Stimulated activated CD4-positive, alpha-beta T cell treated with anti-CD3 and anti-CD28 coated beads, Interleukin-12 subunit alpha, Interleukin-12 subunit beta, amount 100 ng/mL, for 4 hours (primary cell): ENCODE measurements around the gene LARP4B.
"Not testable (repeated sequence)": the region's sequence is repeated elsewhere in the genome, so short reads cannot be mapped to it uniquely, and the experiment has no call there.

Source experiments
- DNase-seq: peaks from one replicate; pipeline ENCODE4 v3.0.0-alpha.2; 2020

Gene LARP4B

DNA sequence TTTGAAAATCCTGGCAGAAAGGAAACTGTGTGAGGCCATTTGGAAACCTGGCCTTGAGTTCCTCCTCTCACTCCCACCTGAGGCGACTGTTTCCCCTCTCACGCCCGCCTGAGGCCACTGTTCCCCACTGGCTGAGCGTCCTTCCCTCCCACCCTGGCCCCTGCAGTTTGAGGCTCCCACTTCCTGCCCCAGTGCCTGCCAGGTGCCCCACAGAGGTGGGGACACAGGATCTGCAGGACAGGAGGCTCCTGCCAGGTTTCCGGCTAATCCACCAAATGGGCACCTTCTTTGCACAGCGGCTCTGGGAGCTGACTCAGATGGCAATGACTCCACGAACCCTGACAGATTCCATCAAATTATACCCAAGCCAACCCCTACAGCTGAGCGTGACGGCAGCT is 24.3 kb upstream of the LARP4B start:
- no peak for DNase-seq

DNA sequence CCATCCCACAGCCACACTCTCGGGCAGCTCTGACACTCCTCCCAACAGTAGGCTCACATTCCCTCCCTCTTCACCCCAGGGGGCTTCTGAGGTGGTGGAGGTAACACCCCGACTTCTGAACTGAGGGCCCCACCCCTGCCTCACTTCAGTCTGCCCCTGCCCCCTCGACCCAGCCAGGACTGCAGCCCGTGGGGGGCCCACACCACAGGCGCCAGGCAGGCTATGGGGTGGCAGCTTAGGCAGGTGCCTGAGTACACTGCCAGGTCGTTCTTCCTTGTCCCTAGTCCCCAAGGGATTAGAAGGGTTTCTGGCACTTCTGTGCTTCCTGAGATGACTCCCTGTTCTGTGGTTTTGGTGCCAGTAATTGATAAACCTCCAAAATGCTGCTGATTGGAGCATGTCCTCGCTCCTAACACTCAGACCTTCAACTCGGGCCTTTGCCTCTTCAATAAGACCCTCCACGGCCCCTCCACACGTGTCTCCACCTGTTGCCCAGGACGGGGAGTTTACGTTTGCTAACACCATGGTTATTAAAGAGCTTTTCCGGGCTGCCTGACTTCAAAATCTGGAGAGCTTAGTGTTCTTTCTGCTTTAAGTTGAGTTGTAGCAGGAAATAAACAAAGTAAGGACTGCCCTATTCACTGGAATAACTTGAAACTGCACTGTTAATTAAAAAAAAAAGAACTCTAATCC is 23.8 kb upstream of the LARP4B start:
- DNase-seq = no peak

DNA sequence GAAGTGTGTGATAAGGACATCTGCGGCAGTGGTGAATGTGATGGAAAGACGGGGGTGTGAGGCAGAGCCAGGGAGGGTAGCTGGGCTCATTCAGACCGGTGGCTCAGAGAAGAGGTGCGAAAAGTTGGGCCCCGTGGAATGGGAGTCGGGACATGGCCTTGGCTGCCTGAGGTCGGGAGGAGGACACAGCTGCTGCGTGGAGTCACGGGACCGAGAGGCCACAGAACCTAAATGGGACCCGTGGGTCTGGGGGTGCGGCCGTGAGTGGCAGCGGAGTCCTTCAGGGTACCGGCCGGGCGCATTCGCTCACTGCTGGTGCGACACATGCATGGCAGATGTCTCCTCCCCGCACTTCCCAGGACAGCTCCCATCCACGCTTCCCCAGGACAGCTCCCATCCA is 22.9 kb upstream of the LARP4B start:
- DNase-seq = no peak

DNA sequence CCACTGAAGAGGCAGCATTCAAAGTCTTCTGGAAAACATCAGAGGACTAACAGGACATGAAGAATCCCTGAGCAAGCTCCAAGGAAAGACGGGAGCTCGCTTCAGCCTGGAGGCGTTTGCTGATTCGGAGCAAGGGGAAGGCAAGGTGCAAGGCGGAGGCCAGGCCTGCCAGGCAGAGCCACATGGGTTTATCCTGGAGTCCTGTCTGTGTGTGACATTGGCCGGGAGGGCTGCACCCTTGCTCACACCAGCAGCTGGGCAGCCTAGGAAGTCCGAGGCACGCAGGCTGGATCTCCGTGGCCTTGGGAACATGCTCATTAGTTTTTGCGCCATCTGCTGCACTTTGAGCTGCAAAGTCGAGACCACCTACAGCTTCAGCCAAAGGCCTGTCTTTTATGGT is 22.3 kb upstream of the LARP4B start:
- no peak for DNase-seq

DNA sequence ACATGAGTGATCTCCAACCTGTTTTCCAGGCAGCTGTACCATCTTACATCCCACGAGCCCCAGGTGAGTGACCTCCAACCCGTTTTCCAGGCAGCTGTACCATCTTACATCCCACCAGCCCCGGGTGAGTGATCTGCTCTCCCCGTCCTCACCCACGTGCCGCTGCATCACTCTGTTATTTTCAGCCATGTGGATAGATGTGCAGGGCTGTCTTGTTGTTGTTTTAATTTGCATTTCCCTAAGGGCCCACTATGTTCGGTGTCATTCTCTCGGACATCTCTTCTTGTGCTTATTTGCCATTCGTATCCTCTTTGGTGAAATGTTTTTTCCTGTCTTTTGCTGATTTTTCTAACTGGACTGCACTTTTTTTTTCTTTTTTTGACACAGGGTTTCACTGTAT is 17.9 kb upstream of the LARP4B start:
- no peak for DNase-seq

DNA sequence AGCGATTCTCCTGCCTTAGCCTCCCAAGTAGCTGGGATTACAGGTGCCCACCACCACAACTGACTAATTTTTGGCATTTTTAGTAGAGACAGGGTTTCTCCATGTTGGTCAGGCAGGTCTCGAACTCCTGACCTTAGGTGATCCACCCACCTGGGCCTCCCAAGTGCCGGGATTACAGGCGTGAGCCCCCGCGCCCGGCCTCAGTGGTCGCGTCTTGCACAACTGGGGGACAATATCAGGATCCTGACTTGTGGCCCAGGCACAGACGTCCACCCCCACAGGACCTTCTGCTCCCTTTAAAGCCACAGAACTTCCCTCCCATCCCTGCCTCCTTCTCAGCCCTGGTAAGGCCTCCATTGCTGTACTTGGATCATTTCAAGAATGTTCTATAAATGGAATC is 16.8 kb upstream of the LARP4B start:
- no peak for DNase-seq

DNA sequence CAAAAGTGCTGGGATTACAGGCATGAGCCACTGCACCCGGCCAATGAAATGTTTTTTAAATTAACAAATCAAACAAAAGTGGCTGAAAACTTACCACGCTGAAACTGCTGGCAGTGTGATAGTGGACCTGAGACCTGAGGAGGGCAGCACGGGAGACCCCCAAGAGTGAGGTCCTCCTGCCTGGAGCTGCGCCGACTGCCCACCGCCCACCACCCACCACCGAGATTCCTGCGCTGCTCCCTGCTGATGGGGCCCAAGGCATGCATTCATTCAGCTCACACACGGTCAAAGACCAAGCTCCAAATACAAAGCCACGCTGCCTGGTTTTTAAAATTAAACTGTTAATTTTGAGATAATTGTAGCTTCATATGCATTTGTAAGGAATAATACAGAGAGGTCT is 16.4 kb upstream of the LARP4B start:
- DNase-seq = no peak

DNA sequence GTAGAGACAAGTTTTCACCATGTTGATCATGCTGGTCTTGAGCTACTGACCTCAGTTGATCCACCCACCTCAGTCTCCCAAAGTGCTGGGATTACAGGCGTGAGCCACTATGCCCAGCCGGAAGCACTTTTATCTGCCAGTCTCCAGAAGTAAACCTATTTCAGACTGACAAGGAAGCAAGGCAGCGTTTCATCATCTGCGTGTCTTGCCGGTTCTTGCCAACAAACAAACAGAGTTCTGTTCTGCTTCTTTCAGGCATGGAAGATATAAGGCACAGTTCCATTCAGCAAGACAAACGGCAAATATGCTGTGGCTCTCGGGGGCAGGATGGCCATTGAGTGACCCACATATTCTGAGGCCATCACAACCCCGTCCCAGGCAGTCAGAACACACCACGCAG is 15.5 kb upstream of the LARP4B start:
- no peak for DNase-seq

DNA sequence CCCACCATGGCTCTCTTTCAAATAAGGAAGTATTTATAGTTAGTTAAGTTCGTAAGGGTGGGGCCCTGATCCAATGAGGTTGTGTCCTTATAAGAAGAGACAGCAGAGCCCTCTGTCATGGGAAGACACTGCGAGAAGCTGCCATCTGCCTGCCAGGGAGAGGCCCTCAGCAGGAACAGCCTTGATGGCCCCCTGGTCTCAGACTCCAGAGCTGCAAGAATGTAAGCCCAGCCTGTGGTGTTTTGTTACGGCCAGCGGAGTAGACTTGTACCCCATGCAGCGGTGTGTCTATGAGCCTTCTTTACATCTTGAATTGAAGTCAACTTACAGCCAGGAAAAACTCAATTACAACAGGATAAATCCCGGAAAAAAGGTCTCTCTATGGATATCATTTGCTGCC is 14.3 kb upstream of the LARP4B start:
- DNase-seq = no peak

DNA sequence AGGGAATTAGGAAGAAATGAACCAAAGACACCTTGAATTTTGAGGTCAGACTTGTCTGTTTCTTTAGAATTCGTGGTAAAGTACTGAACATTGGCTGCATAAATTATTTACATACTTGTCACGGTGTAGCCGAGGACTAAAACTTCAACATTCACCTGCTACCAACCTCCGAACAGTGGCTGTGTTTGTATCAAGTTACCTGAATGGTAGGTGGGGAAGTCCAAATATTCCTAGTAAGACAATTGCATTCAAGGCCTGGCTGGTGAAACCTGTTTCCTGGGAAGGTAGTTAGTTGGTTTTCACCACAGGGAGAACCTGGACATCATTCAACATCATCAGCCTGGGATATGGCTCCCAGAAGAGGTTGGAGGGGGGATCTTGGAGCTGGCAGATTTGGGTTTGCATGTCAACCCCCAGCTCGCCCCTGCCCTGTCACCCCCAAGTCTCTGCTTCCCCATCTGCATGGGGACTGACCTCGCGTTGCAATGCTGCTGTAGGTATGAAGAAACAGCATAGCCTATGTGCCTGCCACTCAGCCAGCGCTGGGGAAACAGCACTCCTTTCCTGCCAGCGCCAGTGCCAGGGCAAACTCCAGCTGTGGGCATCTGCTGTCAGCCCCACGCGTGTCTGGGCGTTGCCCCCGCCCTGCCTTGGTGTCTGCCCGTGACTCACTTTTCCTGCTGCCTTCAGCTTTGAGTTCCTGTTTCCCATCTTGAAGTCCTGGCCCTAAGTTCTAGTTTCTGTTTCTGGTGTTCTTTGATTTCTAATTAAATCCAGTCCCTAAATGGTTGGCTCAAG is 12.7 kb upstream of the LARP4B start:
- no peak for DNase-seq

DNA sequence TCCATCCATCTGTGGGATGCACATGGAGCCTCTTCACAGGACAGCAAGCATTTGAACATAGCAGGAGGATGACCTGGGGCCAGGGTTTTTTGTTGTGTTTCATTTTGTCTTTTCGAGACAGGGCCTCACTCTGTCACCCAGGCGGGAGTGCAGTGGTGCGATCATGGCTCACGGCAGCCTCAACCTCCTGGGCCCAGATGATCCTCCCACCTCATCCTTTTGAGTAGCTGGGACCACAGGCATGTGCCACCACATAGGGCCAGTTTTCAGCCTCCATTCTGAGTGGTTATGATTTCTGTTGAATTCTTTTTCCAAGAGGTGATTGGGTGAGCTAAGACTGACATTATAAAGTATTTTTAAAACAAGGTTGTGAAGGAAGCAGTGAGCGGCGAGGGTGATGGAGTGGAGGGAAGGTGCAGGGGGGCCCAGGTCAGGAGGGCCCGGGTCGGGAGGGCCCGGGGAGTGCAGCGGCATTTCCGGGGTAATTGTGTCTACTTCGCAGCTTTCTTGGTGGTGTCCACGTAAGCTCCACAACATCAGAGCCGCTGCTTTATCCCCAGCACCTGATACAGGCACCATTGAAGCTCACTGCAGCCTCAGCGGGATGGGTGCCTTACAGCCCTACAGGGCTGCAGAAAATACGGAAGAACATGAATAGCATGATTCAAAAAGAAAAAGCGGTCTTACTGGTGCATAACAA is 12.0 kb upstream of the LARP4B start:
- no peak for DNase-seq

DNA sequence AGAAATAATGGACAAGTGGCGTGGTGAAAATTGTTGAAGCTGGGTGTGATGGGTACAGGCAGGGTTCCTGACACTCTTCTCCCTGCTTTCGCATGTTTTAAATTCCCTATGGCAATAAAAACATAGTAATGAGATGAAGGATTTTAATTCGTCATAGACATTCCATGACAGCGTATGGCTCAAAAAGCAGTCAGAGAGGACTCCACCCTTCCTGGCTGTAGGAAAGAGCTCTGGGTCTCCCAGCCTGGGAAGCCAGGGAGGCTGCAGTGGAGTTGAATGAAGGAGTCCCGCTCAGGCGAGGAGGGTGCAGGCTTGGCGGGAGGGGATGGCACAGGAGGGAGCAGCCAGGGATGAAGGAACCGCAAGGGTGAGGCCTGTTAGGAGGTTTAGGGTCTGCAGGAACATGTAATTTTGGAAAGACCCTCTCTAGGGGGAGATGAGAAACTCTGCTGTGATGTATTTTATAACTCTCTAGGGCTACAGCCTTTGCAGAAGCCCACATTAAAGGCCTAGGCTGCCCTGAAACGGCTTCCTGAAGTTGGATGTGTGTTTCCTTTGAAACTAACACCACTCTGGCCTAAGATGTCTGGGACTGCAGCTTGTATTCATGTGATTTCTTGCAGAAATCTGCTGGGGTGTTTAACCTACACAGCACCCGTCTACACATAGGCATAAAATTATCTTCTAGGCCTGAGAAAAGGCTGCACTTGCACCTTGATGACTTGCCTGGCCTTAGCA is 7.6 kb upstream of the LARP4B start:
- no peak for DNase-seq

DNA sequence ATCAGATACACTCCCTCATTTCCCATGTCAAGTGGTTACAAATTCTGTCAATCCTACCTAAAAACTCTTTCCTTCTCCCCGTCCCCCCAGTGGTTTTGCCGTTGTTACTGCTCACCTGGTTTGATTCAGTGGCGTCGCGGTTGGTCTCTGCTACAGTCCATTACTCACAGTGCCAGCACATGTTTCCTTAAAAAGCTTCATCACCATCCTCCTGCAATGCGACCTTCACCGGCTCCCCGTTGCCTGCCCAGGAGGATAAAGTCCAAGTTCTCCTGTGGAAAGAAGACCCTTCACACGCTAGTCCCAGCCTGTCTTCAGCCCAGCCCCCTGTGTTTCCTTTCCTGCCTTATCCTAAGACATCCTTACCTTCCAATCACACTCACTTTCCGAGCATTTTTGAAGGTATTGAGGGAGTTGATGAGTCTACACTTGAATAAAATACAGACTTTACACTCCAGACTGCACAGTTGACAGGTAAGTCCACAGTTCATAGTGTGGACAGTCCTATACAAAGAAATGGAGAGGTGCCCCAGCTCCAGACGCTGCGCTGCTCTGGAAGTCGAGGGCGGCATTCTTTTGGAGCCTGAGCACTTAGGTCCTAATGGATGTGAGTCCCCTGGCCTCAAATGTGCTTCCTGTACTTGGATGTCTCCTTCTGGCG is 3.4 kb upstream of the LARP4B start:
- no peak for DNase-seq

DNA sequence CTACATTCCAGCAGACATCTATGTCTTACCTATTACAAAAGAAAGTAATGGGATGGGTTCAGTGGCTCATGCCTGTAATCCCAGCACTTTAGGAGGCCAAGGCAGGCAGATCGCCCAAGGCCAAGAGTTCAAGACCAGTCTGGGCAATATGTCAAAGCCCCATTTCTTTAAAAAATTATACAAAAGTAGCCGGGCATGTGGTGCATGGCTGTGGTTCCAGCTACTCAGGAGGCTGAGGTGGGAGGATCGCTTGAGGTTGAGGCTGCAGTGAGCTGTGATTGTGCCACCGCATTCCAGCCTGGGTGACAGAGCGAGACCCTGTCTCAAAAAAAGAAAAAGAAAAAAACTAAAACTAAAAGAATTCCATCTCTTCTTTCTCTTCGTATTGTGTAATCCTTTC is 2.7 kb upstream of the LARP4B start:
- DNase-seq = not testable (repeated sequence)

DNA sequence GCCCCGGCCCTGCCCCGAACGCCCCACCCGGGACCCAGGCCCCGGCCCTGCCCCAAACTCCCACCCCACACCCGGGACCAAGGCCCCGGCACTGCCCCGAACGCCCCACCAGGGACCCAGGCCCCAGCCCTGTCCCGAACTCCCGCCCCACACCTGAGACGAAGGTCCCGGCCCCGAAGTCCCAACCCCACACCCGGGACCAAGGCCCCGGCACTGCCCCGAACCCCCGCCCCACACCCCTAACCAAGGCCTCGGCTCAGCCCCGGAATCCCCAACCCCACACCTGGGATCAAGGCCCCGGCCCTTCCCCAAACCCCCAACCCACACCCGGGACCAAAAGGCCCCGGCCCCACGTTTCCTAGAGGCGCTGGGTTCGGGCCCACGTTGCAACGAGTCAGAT is 1.1 kb upstream of the LARP4B start:
- no peak for DNase-seq

DNA sequence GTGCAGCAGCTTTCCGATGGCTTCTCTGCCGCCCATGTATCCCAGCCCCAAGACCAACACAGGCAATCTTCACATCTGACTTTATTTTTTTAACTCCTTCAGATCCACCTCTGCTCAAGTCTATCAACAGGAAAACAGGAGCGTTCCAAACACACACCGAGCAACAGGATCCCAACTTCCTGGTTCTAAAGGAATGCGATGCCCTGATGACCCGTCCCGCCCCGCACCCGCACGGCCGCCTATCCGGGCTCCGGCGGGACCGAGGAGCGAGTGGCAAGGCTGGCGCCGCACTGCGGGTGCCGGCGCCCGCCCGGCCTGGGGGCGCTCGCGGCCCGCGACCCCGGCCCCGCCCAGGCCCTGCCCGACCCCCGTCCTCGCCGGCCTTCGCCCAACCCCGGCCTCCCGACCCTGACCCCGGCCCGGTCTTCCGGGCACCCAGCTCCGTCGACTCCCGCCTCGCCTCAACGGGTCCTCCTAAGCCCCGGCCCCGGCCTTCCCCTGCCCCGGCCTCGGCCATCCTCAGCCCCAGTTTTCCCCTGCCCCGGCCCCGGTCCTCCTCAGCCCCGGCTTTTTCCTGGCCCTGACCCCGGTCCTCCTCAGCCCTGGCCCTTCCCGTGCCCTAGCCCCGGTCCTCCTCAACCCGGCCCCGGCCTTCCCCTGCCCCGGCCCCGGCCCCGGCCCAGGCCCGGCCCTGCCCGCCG is 730 bp downstream of the LARP4B start:
- DNase-seq = no peak

DNA sequence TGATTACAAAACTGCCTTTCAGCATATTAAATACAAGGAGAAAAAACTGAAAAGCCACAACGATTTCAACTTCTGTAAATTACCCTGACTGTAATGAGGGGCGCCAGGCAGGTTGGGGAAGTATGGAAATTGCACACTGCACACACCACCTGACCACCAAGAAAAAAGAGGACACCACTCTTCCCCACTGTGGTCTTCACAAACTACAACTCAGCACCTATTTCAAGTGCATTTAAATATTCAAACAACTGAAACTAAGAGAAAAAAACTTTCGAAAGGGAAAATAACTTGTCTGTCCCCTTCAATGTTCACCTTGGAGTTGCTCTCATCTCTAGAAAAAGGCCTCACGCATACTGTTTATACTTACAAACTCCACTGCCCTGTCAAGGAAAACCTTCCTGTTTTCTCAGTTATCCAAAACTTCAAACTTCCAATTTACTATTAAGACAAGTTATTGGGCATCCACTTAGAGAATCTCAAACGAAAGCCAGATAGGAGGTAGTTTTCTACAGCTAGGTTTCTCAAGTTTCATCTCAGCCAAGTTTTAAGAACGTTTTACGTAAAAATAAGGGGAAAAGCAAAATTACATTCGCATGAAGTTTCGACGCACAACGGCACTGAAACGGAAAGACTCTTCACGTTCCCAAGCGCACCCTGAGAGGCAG is 1.4 kb downstream of the LARP4B start:
- DNase-seq = no peak

DNA sequence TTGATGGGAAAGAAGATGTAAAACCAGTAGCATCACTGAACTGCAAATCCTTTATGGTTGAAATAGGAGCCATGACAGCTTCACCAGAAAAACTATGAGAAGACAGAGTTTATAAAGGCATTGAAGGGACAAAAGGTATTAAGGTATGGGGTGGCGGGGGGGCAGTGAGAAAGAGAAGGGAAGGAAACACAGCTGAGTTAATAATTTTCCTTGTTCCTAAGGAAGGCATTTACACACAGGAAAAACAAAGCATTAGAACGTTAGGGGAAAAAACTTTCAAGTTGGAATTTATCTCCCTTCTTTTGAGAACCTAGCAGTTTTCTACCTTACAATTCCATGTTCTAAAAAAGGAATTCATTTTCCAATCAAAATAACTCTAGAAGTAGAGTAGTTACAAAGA is 4.4 kb downstream of the LARP4B start:
- DNase-seq = no peak

DNA sequence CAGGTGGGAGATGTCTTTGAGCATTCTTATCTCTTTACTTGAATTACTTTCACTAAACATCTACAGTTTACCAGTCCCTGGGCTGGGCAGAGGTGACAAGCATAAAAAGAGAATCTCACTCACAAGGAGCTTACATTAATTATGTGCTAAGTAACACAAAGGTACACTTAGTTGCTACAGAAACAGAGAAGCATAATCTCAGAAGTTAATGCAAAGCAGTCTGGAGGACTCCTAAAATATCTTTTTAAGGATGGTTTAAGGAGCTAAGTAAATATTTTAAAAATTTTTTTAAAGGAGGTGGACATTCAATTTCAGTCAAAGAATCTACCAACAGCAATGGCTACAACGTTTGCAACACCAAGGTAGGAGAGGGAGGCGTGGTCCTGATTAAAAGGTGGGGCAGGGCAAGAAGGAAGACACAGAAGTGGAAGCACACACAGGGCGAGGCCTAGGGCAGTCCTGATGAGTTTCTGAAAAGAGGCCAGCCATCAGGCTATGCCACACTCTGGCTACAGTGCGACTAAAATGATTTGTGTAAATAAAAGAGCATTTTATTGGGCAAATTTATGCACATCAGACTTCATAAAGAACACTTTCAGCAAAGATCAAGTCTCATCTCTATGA is 5.3 kb downstream of the LARP4B start:
- no peak for DNase-seq

DNA sequence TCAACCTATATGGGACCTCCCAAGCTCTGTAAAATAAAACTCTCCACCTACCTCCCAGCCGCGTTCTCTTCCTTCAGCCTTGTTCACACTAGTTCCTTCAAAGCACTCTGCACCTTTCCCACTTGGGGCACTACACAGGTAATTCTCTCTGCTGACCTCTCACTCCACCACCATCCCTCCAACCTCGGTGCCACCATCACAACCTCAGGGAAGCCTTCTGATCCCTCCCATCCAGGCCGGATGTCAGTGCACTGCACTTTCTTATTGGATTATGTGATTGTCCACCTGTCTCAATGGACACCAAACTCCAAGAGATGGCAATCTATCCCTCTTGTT is 7.0 kb downstream of the LARP4B start:
- no peak for DNase-seq

DNA sequence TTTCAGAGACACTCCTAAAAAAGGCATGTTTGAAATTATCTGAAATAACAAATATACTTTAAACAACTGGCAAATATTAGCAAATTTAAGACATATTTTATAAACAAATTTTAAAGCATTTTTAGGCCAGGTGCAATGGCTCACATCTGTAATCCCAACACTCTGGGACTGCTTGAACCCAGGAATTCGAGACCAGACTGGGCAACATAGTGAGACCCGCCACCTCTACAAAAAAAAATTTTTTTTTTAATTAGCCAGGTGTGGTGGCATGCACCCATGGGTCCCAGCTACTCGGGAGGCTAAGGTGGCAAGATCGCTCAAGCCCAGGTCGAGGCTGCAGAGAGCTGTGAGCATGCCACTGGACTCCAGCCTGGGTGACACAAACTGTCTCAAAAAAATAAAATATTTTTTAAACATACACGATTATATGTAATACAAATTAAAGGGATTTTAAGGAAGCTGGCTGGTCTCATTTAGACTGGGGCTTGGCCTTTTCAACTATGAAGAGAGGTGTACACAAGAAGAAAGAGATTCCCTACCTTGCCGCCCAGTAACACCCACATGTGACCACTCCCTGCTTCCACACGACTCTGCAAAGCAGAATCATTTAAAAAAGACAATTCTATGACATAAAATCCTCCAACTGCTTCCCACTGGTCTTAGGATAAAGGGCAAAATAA is 7.5 kb downstream of the LARP4B start:
- DNase-seq = no peak
